ENCODE results near the gene GALNS.

Gene GALNS

GRCh38 chr16:88888461-88889387 lies 32.0 kb upstream of the GALNS start:
- no peak for DNase-seq

GRCh38 chr16:88888057-88888456 lies 31.3 kb upstream of the GALNS start:
- DNase-seq = no peak

- DNase-seq = no peak
Observed at GRCh38 chr16:88886845-88887521, 30.2 kb upstream of the GALNS start.

- no peak for DNase-seq
Observed at GRCh38 chr16:88886420-88886844, 29.7 kb upstream of the GALNS start.

GRCh38 chr16:88885693-88886280 lies 29.0 kb upstream of the GALNS start:
- DNase-seq = no peak

- DNase-seq = no peak
Observed at GRCh38 chr16:88884569-88885271, 28.0 kb upstream of the GALNS start.

GRCh38 chr16:88883946-88884345 lies 27.2 kb upstream of the GALNS start:
- DNase-seq = no peak

GRCh38 chr16:88883117-88883895 lies 26.6 kb upstream of the GALNS start:
- no peak for DNase-seq

GRCh38 chr16:88882358-88883030 lies 25.7 kb upstream of the GALNS start:
- peak; percentile 19 to 44 for DNase-seq

- no peak for DNase-seq
Observed at GRCh38 chr16:88881675-88882357, 25.1 kb upstream of the GALNS start.

GRCh38 chr16:88881007-88881615 lies 24.4 kb upstream of the GALNS start:
- no peak for DNase-seq

- no peak for DNase-seq
Observed at GRCh38 chr16:88880226-88881006, 23.7 kb upstream of the GALNS start.

GRCh38 chr16:88879788-88880055 lies 23.0 kb upstream of the GALNS start:
- DNase-seq = no peak

GRCh38 chr16:88878967-88879787 lies 22.4 kb upstream of the GALNS start:
- DNase-seq = no peak

GRCh38 chr16:88878356-88878755 lies 21.6 kb upstream of the GALNS start:
- no peak for DNase-seq

- no peak for DNase-seq
Observed at GRCh38 chr16:88877564-88878289, 21.0 kb upstream of the GALNS start.

- DNase-seq = no peak
Observed at GRCh38 chr16:88876942-88877526, 20.3 kb upstream of the GALNS start.

GRCh38 chr16:88875703-88876234 lies 19.0 kb upstream of the GALNS start:
- no peak for DNase-seq

All from activated CD4-positive, alpha-beta T cell treated with anti-CD3 and anti-CD28 coated beads for 4 hours (primary cell).